ENCODE data around the gene DOCK6. TPM values are rescaled to one million over a fixed set of nuclear protein-coding genes. Genes with fewer than 3 reads are reported as not detected.

The DOCK6 gene
- total RNA-seq, 1 experiment from 2014 or later = 61.7 TPM

DNA sequence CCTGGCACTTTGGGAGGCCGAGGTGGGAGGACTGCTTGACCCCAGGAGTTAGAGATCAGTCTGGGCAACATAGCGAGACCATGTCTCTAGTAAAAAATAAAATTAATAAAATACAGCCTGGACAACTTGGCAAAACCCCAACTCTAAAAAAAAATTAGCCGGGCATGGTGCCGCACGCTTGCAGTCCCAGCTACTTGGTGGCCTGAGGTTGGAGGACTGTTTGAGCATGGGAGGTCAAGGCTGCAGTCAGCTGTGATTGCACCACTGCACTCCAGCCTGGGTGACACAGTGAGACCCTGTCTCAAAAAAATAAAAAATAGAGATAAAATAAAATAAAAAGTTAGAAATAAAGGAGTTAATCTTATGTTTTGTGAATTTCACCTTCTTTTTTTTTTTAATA, 91.2 kb downstream of the DOCK6 start:
- peaks cover 12% of the 10 kb centered on the region for H3K4me1 Mint-ChIP-seq (ENCODE audit: insufficient read depth, unreplicated experiment)
- POLR2A ChIA-PET = interaction anchor here (2.0 kb wide), 1 partner anchor 15 kb away, joined by 8 read pairs; the partner anchor contains the start of gene SPC24
- intact Hi-C loops (cut with micrococcal nuclease) = no loop called here
- peaks cover 94% of the 10 kb centered on the region for H3K36me3 Mint-ChIP-seq (ENCODE audit: insufficient read depth, unreplicated experiment)
- H3K27ac Mint-ChIP-seq (ENCODE audit: low read depth, unreplicated experiment) = no peak overlapping the region
- no peaks in the 10 kb centered on the region for H3K27me3 Mint-ChIP-seq (ENCODE audit: insufficient read depth, unreplicated experiment)
- no peaks in the 10 kb centered on the region for H3K9me3 Mint-ChIP-seq (ENCODE audit: unreplicated experiment)
- CTCF ChIA-PET = no interaction called here
- no TSS peak for BruUV-seq (replicated peaks)
- no peak for DNase-seq (ENCODE audit: unreplicated experiment)
- TF ChIP-seq, protein P1, sequence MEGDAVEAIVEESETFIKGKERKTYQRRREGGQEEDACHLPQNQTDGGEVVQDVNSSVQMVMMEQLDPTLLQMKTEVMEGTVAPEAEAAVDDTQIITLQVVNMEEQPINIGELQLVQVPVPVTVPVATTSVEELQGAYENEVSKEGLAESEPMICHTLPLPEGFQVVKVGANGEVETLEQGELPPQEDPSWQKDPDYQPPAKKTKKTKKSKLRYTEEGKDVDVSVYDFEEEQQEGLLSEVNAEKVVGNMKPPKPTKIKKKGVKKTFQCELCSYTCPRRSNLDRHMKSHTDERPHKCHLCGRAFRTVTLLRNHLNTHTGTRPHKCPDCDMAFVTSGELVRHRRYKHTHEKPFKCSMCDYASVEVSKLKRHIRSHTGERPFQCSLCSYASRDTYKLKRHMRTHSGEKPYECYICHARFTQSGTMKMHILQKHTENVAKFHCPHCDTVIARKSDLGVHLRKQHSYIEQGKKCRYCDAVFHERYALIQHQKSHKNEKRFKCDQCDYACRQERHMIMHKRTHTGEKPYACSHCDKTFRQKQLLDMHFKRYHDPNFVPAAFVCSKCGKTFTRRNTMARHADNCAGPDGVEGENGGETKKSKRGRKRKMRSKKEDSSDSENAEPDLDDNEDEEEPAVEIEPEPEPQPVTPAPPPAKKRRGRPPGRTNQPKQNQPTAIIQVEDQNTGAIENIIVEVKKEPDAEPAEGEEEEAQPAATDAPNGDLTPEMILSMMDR (IDR thresholded peaks at IDR 0.05; ENCODE audit: unreplicated experiment) = no peak
- no peak overlapping the region for H3K4me3 Mint-ChIP-seq (ENCODE audit: unreplicated experiment)

DNA sequence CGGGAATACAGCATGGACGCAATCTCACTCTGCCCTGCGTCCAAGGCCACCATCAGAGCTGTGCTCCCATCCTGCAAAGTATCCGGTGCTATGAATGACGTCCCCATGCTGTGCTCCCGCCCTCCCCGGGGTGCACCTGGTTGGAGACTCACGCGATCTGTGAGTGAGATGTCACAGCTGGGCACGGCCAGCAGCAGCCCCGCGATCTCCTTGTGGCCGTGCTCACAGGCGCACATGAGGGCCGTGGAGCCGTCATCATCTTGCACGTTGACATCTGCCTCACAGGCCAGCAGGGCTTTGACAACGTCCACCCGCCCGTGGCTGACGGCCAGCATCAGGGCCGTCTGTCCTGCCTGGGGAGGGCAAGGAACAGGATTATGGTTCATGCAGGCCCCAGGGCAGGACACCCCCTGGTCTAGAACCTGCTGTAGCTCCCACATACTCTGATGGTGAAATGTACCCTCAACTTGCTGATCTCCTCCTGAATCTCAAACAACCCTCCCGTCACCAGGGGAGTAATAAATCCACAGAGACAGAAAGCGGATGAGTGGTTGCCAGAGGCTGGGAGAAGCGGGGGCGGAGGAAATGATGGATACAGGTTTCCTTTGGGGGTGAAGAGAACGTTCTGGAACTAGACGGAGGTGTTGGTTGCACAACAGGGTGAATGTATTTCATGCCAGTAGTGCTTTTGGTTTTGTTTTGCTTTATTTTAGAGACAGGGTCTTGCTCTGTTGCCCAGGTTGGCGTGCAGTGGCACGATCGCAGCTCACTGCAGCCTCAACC, 92.2 kb downstream of the DOCK6 start:
- CTCF ChIA-PET = interaction anchor here (0.6 kb wide), 1 partner anchor 734 kb away, joined by 3 read pairs; no protein-coding TSS in a partner anchor
- Mint-ChIP-seq H3K36me3 (ENCODE audit: insufficient read depth, unreplicated experiment) (peaks cover 93% of the 10 kb centered on the region), H3K9me3 (ENCODE audit: unreplicated experiment) (no peaks in the 10 kb centered on the region), H3K4me3 (ENCODE audit: unreplicated experiment) (no peak overlapping the region), H3K27ac (ENCODE audit: low read depth, unreplicated experiment) (peak overlapping the region; percentile 61), H3K4me1 (ENCODE audit: insufficient read depth, unreplicated experiment) (peaks cover 12% of the 10 kb centered on the region), H3K27me3 (ENCODE audit: insufficient read depth, unreplicated experiment) (no peaks in the 10 kb centered on the region)
- no TSS peak for BruUV-seq (replicated peaks)
- intact Hi-C loops (cut with micrococcal nuclease) = loop anchor here (2.0 kb wide), 1 partner anchor 31 kb away; no protein-coding TSS in a partner anchor
- peak; percentile 56 for DNase-seq (ENCODE audit: unreplicated experiment)
- POLR2A ChIA-PET = interaction anchor here (2.0 to 2.9 kb wide), 3 partner anchors 14 to 31 kb away, joined by 8 to 15 read pairs (median 9); partner anchors contain the start of gene SPC24
- TF ChIP-seq, protein P1 (IDR thresholded peaks at IDR 0.05; ENCODE audit: unreplicated experiment) = no peak

DNA sequence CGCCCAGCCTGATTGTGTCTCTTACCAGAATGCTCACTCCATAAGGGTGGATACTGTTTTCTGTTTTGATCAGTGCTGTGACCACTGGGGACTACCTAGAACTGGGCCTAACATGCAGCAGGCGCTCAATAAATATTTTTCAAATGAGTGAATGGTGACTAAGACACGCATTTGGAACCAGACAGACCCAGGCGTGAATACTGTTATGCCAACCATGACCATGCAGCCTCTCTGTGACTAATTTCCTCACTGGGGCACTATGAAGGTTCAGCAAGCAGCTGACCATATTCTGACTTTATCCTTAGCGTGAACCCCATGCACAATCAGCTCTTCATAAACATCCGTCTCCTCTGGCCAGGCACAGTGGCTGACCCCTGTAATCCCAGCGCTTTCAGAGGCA, 93.8 kb downstream of the DOCK6 start:
- POLR2A ChIA-PET = interaction anchor here (0.6 to 2.9 kb wide), 8 partner anchors 11 to 132 kb away, joined by 3 to 15 read pairs (median 4); no protein-coding TSS in a partner anchor
- no TSS peak for BruUV-seq (replicated peaks)
- H3K4me3 Mint-ChIP-seq (ENCODE audit: unreplicated experiment) = no peak overlapping the region
- peaks cover 83% of the 10 kb centered on the region for H3K36me3 Mint-ChIP-seq (ENCODE audit: insufficient read depth, unreplicated experiment)
- peaks cover 12% of the 10 kb centered on the region for H3K4me1 Mint-ChIP-seq (ENCODE audit: insufficient read depth, unreplicated experiment)
- CTCF ChIA-PET = interaction anchor here (0.6 to 2.4 kb wide), 3 partner anchors 13 to 52 kb away, joined by 3 to 10 read pairs (median 4); partner anchors contain the start of gene SPC24
- peak overlapping the region; percentile 90 for H3K27ac Mint-ChIP-seq (ENCODE audit: low read depth, unreplicated experiment)
- peak; percentile 91 for DNase-seq (ENCODE audit: unreplicated experiment)
- intact Hi-C loops (cut with micrococcal nuclease) = loop anchor here (2.0 kb wide), 1 partner anchor 30 kb away; no protein-coding TSS in a partner anchor
- no peaks in the 10 kb centered on the region for H3K9me3 Mint-ChIP-seq (ENCODE audit: unreplicated experiment)
- TF ChIP-seq, protein P1 (IDR thresholded peaks at IDR 0.05; ENCODE audit: unreplicated experiment) = no peak
- no peaks in the 10 kb centered on the region for H3K27me3 Mint-ChIP-seq (ENCODE audit: insufficient read depth, unreplicated experiment)

Measured in MCF 10A (cell line).